Measurements from ENCODE around the gene EEF1AKMT3. TPM values are rescaled to one million over a fixed set of nuclear protein-coding genes. Genes with fewer than 3 reads are reported as not detected.

EEF1AKMT3 gene
- total RNA-seq, 1 donor from 2014 or later: 5.6 TPM

- TF ChIP-seq CTCF (IDR thresholded peaks at IDR 0.05; ENCODE audit: unreplicated experiment): no peak
- H3K27me3 Mint-ChIP-seq: peaks cover 48% of the 10 kb centered on the region
- no peak for DNase-seq (ENCODE audit: low spot score, unreplicated experiment)
- peaks cover 9% of the 10 kb centered on the region for H3K4me1 Mint-ChIP-seq (ENCODE audit: low read depth)
- no peak overlapping the region for H3K27ac Mint-ChIP-seq
- H3K36me3 Mint-ChIP-seq (ENCODE audit: insufficient read depth): peaks cover 8% of the 10 kb centered on the region
- H3K4me3 Mint-ChIP-seq (ENCODE audit: low read depth): peak overlapping the region; percentile 93
- no peaks in the 10 kb centered on the region for H3K9me3 Mint-ChIP-seq (ENCODE audit: low read depth)
These were observed 28.6 kb upstream of the EEF1AKMT3 start for GRCh38 chr12:57743769-57744168.

GRCh38 chr12:57744194-57744776 is 28.1 kb upstream of the EEF1AKMT3 start:
- H3K27ac Mint-ChIP-seq: peak overlapping the region; percentile 93
- no peaks in the 10 kb centered on the region for H3K9me3 Mint-ChIP-seq (ENCODE audit: low read depth)
- no peak for TF ChIP-seq CTCF (IDR thresholded peaks at IDR 0.05; ENCODE audit: unreplicated experiment)
- H3K36me3 Mint-ChIP-seq (ENCODE audit: insufficient read depth): peaks cover 13% of the 10 kb centered on the region
- peak overlapping the region; percentile 93 for H3K4me3 Mint-ChIP-seq (ENCODE audit: low read depth)
- peaks cover 5% of the 10 kb centered on the region for H3K4me1 Mint-ChIP-seq (ENCODE audit: low read depth)
- peaks cover 42% of the 10 kb centered on the region for H3K27me3 Mint-ChIP-seq
- no peak for DNase-seq (ENCODE audit: low spot score, unreplicated experiment)

GRCh38 chr12:57744777-57745484 is 27.5 kb upstream of the EEF1AKMT3 start, which contains the start of gene TSPAN31:
TSPAN31 (plus strand) TSS chr12:57745039; CDS start chr12:57745155, 116 bp downstream.
- Mint-ChIP-seq H3K9me3 (ENCODE audit: low read depth) (no peaks in the 10 kb centered on the region), H3K27ac (peak within 1 kb of the TSS; percentile 93), H3K4me1 (ENCODE audit: low read depth) (peaks cover 5% of the 10 kb centered on the region), H3K27me3 (peaks cover 36% of the 10 kb centered on the region), H3K4me3 (ENCODE audit: low read depth) (peak within 1 kb of the TSS; percentile 93), H3K36me3 (ENCODE audit: insufficient read depth) (peaks cover 14% of the 10 kb centered on the region)
- peak; percentile 69 for DNase-seq (ENCODE audit: low spot score, unreplicated experiment)
- no peak for TF ChIP-seq CTCF (IDR thresholded peaks at IDR 0.05; ENCODE audit: unreplicated experiment)

- peak overlapping the region; percentile 93 for H3K27ac Mint-ChIP-seq
- no peaks in the 10 kb centered on the region for H3K9me3 Mint-ChIP-seq (ENCODE audit: low read depth)
- DNase-seq (ENCODE audit: low spot score, unreplicated experiment): no peak
- H3K4me1 Mint-ChIP-seq (ENCODE audit: low read depth): peaks cover 5% of the 10 kb centered on the region
- peaks cover 18% of the 10 kb centered on the region for H3K36me3 Mint-ChIP-seq (ENCODE audit: insufficient read depth)
- TF ChIP-seq CTCF (IDR thresholded peaks at IDR 0.05; ENCODE audit: unreplicated experiment): no peak
- H3K27me3 Mint-ChIP-seq: peaks cover 32% of the 10 kb centered on the region
- H3K4me3 Mint-ChIP-seq (ENCODE audit: low read depth): peak overlapping the region; percentile 93
These were observed 26.9 kb upstream of the EEF1AKMT3 start for GRCh38 chr12:57745485-57745881.

GRCh38 chr12:57746025-57746424 is 26.4 kb upstream of the EEF1AKMT3 start:
- H3K9me3 Mint-ChIP-seq (ENCODE audit: low read depth): no peaks in the 10 kb centered on the region
- H3K4me3 Mint-ChIP-seq (ENCODE audit: low read depth): peak overlapping the region; percentile 93
- peak overlapping the region; percentile 93 for H3K27ac Mint-ChIP-seq
- H3K36me3 Mint-ChIP-seq (ENCODE audit: insufficient read depth): peaks cover 19% of the 10 kb centered on the region
- TF ChIP-seq CTCF (IDR thresholded peaks at IDR 0.05; ENCODE audit: unreplicated experiment): no peak
- DNase-seq (ENCODE audit: low spot score, unreplicated experiment): no peak
- peaks cover 5% of the 10 kb centered on the region for H3K4me1 Mint-ChIP-seq (ENCODE audit: low read depth)
- peaks cover 26% of the 10 kb centered on the region for H3K27me3 Mint-ChIP-seq

Data from progenitor cell of endocrine pancreas (in vitro differentiated cells).